ENCODE data around the gene PTGES3.
A peak's percentile ranks its signal among the peaks of the same experiment; 100 is the strongest.
"Not testable (repeated sequence)": the region's sequence is repeated elsewhere in the genome, so short reads cannot be mapped to it uniquely, and the experiment has no call there.

Gene PTGES3

GRCh38 chr12:56704522-56704921 lies 16.4 kb upstream of the PTGES3 start:
- H3K27me3 ChIP-seq (ENCODE audit: control insufficient read depth, insufficient read depth, low read length); H3K9ac ChIP-seq (ENCODE audit: low read depth, low read length); H3K36me3 ChIP-seq (ENCODE audit: control insufficient read depth, insufficient read depth, low read length); H3K9me3 ChIP-seq (ENCODE audit: control insufficient read depth, insufficient read depth, low read length); H3K4me3 ChIP-seq (ENCODE audit: low read depth, low read length); H3K27ac ChIP-seq (ENCODE audit: low read depth, low read length); H3K4me1 ChIP-seq (ENCODE audit: control insufficient read depth, insufficient read depth, low read length): not testable (repeated sequence)

GRCh38 chr12:56699020-56699661 lies 11.1 kb upstream of the PTGES3 start:
- Histone ChIP-seq H3K27me3 (ENCODE audit: control insufficient read depth, insufficient read depth, low read length) (no peaks in the 10 kb centered on the region), H3K36me3 (ENCODE audit: control insufficient read depth, insufficient read depth, low read length) (no peaks in the 10 kb centered on the region), H3K9me3 (ENCODE audit: control insufficient read depth, insufficient read depth, low read length) (no peaks in the 10 kb centered on the region), H3K4me1 (ENCODE audit: control insufficient read depth, insufficient read depth, low read length) (peaks cover 10% of the 10 kb centered on the region), H3K4me3 (ENCODE audit: low read depth, low read length) (no peak overlapping the region), H3K9ac (ENCODE audit: low read depth, low read length) (no peak overlapping the region), H3K27ac (ENCODE audit: low read depth, low read length) (no peak overlapping the region)

- Histone ChIP-seq H3K27me3 (ENCODE audit: control insufficient read depth, insufficient read depth, low read length) (no peaks in the 10 kb centered on the region), H3K36me3 (ENCODE audit: control insufficient read depth, insufficient read depth, low read length) (no peaks in the 10 kb centered on the region), H3K27ac (ENCODE audit: low read depth, low read length) (no peak overlapping the region), H3K4me3 (ENCODE audit: low read depth, low read length) (no peak overlapping the region), H3K4me1 (ENCODE audit: control insufficient read depth, insufficient read depth, low read length) (peaks cover 7% of the 10 kb centered on the region), H3K9ac (ENCODE audit: low read depth, low read length) (no peak overlapping the region), H3K9me3 (ENCODE audit: control insufficient read depth, insufficient read depth, low read length) (no peaks in the 10 kb centered on the region)
These were observed 7.4 kb upstream of the PTGES3 start for GRCh38 chr12:56695327-56696101.

GRCh38 chr12:56694161-56694560 lies 6.1 kb upstream of the PTGES3 start:
- Histone ChIP-seq H3K9ac (ENCODE audit: low read depth, low read length) (no peak overlapping the region), H3K27ac (ENCODE audit: low read depth, low read length) (no peak overlapping the region), H3K36me3 (ENCODE audit: control insufficient read depth, insufficient read depth, low read length) (no peaks in the 10 kb centered on the region), H3K4me3 (ENCODE audit: low read depth, low read length) (no peak overlapping the region), H3K4me1 (ENCODE audit: control insufficient read depth, insufficient read depth, low read length) (peaks cover 7% of the 10 kb centered on the region), H3K9me3 (ENCODE audit: control insufficient read depth, insufficient read depth, low read length) (no peaks in the 10 kb centered on the region), H3K27me3 (ENCODE audit: control insufficient read depth, insufficient read depth, low read length) (no peaks in the 10 kb centered on the region)

- Histone ChIP-seq H3K4me1 (ENCODE audit: control insufficient read depth, insufficient read depth, low read length) (peaks cover 10% of the 10 kb centered on the region), H3K27me3 (ENCODE audit: control insufficient read depth, insufficient read depth, low read length) (no peaks in the 10 kb centered on the region), H3K9ac (ENCODE audit: low read depth, low read length) (peak overlapping the region; percentile 88), H3K4me3 (ENCODE audit: low read depth, low read length) (peak overlapping the region; percentile 80), H3K27ac (ENCODE audit: low read depth, low read length) (peak overlapping the region; percentile 94), H3K36me3 (ENCODE audit: control insufficient read depth, insufficient read depth, low read length) (peaks cover 18% of the 10 kb centered on the region), H3K9me3 (ENCODE audit: control insufficient read depth, insufficient read depth, low read length) (no peaks in the 10 kb centered on the region)
These were observed 694 bp upstream of the PTGES3 start for GRCh38 chr12:56688846-56689109.

GRCh38 chr12:56687223-56688128 lies 608 bp downstream of the PTGES3 start:
- Histone ChIP-seq H3K9me3 (ENCODE audit: control insufficient read depth, insufficient read depth, low read length) (no peaks in the 10 kb centered on the region), H3K9ac (ENCODE audit: low read depth, low read length) (peak overlapping the region; percentile 98), H3K27ac (ENCODE audit: low read depth, low read length) (peak overlapping the region; percentile 94), H3K4me3 (ENCODE audit: low read depth, low read length) (peak overlapping the region; percentile 100), H3K4me1 (ENCODE audit: control insufficient read depth, insufficient read depth, low read length) (peaks cover 10% of the 10 kb centered on the region), H3K27me3 (ENCODE audit: control insufficient read depth, insufficient read depth, low read length) (no peaks in the 10 kb centered on the region), H3K36me3 (ENCODE audit: control insufficient read depth, insufficient read depth, low read length) (peaks cover 24% of the 10 kb centered on the region)

GRCh38 chr12:56684745-56685359 lies 3.2 kb downstream of the PTGES3 start:
- H3K9ac ChIP-seq (ENCODE audit: low read depth, low read length): no peak overlapping the region
- peaks cover 43% of the 10 kb centered on the region for H3K36me3 ChIP-seq (ENCODE audit: control insufficient read depth, insufficient read depth, low read length)
- no peaks in the 10 kb centered on the region for H3K27me3 ChIP-seq (ENCODE audit: control insufficient read depth, insufficient read depth, low read length)
- no peaks in the 10 kb centered on the region for H3K9me3 ChIP-seq (ENCODE audit: control insufficient read depth, insufficient read depth, low read length)
- H3K4me1 ChIP-seq (ENCODE audit: control insufficient read depth, insufficient read depth, low read length): peaks cover 13% of the 10 kb centered on the region
- no peak overlapping the region for H3K27ac ChIP-seq (ENCODE audit: low read depth, low read length)
- peak overlapping the region; percentile 100 for H3K4me3 ChIP-seq (ENCODE audit: low read depth, low read length)

GRCh38 chr12:56682323-56682722 lies 5.8 kb downstream of the PTGES3 start:
- H3K27me3 ChIP-seq (ENCODE audit: control insufficient read depth, insufficient read depth, low read length): no peaks in the 10 kb centered on the region
- peaks cover 64% of the 10 kb centered on the region for H3K36me3 ChIP-seq (ENCODE audit: control insufficient read depth, insufficient read depth, low read length)
- H3K4me3 ChIP-seq (ENCODE audit: low read depth, low read length): no peak overlapping the region
- H3K9me3 ChIP-seq (ENCODE audit: control insufficient read depth, insufficient read depth, low read length): no peaks in the 10 kb centered on the region
- no peak overlapping the region for H3K9ac ChIP-seq (ENCODE audit: low read depth, low read length)
- H3K4me1 ChIP-seq (ENCODE audit: control insufficient read depth, insufficient read depth, low read length): peaks cover 13% of the 10 kb centered on the region
- no peak overlapping the region for H3K27ac ChIP-seq (ENCODE audit: low read depth, low read length)

GRCh38 chr12:56679883-56680575 lies 8.1 kb downstream of the PTGES3 start:
- no peak overlapping the region for H3K27ac ChIP-seq (ENCODE audit: low read depth, low read length)
- peaks cover 13% of the 10 kb centered on the region for H3K4me1 ChIP-seq (ENCODE audit: control insufficient read depth, insufficient read depth, low read length)

GRCh38 chr12:56678852-56679251 lies 9.2 kb downstream of the PTGES3 start:
- peaks cover 50% of the 10 kb centered on the region for H3K36me3 ChIP-seq (ENCODE audit: control insufficient read depth, insufficient read depth, low read length)
- H3K27me3 ChIP-seq (ENCODE audit: control insufficient read depth, insufficient read depth, low read length): no peaks in the 10 kb centered on the region
- peaks cover 4% of the 10 kb centered on the region; the same call in 1 of the 2 replicates for H3K4me1 ChIP-seq (ENCODE audit: control insufficient read depth, insufficient read depth, low read length)
- H3K9ac ChIP-seq (ENCODE audit: low read depth, low read length): no peak overlapping the region
- H3K4me3 ChIP-seq (ENCODE audit: low read depth, low read length): no peak overlapping the region
- no peak overlapping the region for H3K27ac ChIP-seq (ENCODE audit: low read depth, low read length)
- H3K9me3 ChIP-seq (ENCODE audit: control insufficient read depth, insufficient read depth, low read length): no peaks in the 10 kb centered on the region

More at GRCh38 chr12:56679883-56680575, 8.1 kb downstream of the PTGES3 start:
- Histone ChIP-seq H3K9me3 (ENCODE audit: control insufficient read depth, insufficient read depth, low read length) (no peaks in the 10 kb centered on the region), H3K9ac (ENCODE audit: low read depth, low read length) (no peak overlapping the region), H3K27me3 (ENCODE audit: control insufficient read depth, insufficient read depth, low read length) (no peaks in the 10 kb centered on the region), H3K36me3 (ENCODE audit: control insufficient read depth, insufficient read depth, low read length) (peaks cover 62% of the 10 kb centered on the region), H3K4me3 (ENCODE audit: low read depth, low read length) (no peak overlapping the region)

Data from HUES48 (cell line).